ENCODE data around the gene KCNN1.

KCNN1 gene

DNA sequence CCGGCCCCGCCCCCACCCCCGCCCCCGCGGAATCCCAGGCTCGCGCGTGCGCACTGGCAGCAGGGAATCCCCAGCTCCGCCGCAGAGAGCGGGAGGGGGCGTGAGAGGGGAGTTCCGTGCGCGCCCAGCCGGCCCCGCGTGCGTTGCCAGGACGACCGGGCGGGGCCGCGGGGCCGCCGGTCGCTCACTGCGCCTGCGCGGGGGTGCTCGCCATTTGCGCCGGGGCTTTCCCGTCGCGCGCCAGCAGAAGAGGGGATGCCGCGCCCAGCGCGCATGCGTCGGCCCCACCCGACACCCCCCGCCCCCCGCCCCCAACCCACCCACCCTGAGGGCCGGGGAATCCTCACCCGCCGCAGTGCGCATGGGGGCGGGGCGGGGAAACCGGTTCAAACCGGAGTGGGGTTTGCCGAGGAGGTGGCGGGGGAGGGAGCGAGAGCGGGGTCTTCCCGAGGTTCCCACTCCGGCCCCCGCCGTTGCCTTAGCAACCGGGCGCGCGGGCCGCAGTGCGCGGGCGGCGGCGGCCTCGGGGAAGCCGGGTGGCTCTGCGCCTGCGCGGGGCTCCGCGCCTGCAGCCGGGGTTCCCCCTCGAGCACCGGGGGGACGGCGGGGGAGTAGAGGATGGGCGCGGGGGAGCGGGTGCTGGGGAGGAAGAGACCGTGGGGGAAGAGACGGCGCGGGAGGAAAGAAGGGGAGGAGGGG is 18.9 kb upstream of the KCNN1 start:
- DNase-seq (ENCODE audit: low read depth in 3 of 3), result peak; percentile 88 to 92 (median 92)

DNA sequence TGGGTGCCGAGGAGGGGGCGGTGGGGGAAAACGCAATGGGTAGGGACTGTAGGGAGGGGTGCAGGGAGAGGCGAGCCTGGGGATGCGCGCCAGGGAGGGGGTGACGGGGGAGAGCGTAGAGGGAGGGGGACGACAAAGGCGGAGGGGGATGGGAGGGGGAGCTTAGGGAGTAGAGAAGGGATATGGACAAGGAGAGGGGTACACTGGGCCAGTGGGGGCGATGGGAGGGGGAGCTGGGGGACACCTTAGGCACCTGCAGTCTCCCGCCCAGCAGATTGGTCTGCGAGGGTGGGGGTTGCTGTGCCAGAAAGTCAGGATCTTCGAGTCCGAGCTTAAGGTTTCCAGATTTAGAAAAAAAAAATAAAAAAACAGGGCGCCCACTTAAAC is 18.4 kb upstream of the KCNN1 start:
- DNase-seq (ENCODE audit: low read depth in 3 of 3), result no peak

- no peak for DNase-seq (ENCODE audit: low read depth in 3 of 3)
Observed at GRCh38 chr19:17948931-17949930, 17.7 kb upstream of the KCNN1 start.

- no peak for DNase-seq (ENCODE audit: low read depth in 3 of 3)
Observed at GRCh38 chr19:17949956-17950309, 17.0 kb upstream of the KCNN1 start.

- DNase-seq (ENCODE audit: low read depth in 3 of 3), result no peak
Observed at GRCh38 chr19:17950310-17951156, 16.4 kb upstream of the KCNN1 start.

- no peak for DNase-seq (ENCODE audit: low read depth in 3 of 3)
Observed at GRCh38 chr19:17951157-17951989, 15.5 kb upstream of the KCNN1 start.

DNA sequence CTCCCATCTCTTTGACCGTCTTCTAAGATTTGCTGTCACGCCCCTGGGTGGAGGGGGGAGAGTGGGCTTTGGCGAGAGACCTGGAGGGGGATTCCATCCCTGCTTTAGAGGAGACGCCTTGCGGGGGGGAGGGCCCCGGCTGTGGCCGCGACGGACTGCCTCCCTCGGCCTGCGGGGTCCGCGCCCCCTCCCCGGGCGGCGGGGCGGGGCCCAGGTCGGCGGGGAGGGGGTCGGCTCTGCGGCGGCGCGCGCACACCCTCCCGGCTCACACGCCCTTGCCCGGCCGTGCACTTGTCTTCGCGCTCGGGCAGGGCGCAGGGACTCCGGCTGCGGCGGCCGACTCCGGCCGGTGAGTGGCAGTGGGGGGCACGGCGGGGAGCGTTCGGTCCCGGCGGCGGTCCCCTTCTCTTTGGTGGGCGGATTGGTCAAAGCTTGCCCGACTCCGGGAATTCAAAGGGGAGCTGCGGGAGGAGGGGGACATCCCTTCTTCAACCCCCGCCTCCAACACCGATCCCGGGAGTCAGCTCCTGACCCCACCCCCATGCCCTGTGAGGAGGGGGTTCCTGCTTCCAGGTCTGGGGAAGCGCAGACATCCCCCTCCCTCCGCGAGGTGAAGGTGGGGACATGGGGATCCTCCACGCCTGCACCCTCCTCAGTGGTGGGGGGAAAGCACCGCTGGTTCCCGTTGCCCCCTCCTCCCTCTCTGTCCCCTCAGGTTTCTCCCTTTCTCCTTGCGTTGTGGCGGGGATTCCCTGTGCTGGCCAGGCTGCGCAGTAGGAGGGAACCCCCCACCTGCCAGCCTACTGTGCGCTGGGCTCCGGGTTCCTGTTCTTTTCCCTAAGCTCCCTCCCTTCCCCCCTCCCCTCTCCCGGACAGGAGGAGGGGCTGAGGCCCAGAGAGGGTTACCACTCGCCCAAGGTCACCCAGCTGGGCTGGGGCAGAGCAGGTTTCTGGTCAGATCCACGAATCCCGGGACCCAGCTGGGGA is 14.6 kb upstream of the KCNN1 start:
- no peak for DNase-seq (ENCODE audit: low read depth in 3 of 3)

DNA sequence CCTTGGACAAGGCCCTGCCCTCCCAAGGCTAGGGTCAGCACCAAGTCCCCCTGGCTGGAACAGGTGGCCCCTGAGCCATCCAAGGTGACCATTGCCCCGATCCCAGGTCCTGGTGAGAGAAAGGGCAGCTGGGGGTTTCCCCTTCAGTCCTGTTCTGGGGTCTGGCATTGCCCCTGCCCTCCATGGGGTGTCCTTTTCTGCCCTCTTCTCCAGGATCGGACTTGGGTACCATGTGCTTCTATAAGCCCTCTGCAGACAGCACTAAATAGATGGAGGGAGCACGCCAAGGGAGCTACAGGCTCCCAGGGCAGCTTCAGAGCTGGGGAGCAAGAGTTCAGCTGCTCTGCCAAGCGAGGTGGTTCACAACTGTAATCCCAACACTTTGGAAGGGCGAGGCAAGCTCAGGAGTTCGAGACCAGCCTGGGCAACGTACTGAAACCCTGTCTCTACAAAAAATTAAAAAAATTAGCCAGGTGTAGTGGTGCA is 13.5 kb upstream of the KCNN1 start:
- DNase-seq (ENCODE audit: low read depth in 3 of 3), result no peak

DNA sequence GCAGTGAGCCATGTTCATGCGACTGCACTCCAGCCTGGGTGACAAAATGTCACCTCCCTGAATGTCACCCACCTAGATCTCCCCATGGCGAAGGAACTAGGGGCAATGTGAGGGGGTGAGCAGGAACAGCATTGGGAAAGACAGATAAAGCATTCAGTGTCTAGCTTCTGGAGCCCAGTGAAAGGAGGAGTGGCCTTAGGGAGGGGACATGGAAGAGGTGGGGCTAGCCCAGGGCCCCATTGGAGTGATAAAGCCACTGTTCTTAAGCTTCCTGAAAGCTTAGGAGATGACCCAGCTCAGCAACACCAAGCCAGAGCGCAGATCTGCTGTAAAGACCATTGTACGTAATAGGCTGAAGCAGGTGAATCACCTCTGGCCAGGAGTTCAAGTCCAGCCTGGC is 13.0 kb upstream of the KCNN1 start:
- no peak for DNase-seq (ENCODE audit: low read depth in 3 of 3)

DNA sequence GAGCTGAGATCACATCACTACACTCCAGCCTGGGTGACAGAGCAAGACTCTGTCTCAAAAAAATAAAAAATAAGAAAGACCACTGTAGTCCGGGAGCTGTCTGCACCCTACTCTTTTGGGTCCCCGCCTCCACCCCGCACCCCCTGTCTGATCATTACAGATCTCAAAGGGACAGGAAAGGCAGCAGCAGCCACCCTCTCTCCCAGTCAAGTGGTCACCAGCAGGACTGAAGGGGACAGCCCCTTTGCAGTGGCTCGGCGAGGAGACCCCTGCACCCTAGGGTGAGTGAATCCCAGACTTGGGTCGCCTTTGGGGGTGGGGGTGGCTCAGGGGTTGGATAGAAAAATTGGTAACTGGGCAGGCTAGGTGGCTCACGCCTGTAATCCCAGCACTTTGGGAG is 12.5 kb upstream of the KCNN1 start:
- no peak for DNase-seq (ENCODE audit: low read depth in 3 of 3)

DNA sequence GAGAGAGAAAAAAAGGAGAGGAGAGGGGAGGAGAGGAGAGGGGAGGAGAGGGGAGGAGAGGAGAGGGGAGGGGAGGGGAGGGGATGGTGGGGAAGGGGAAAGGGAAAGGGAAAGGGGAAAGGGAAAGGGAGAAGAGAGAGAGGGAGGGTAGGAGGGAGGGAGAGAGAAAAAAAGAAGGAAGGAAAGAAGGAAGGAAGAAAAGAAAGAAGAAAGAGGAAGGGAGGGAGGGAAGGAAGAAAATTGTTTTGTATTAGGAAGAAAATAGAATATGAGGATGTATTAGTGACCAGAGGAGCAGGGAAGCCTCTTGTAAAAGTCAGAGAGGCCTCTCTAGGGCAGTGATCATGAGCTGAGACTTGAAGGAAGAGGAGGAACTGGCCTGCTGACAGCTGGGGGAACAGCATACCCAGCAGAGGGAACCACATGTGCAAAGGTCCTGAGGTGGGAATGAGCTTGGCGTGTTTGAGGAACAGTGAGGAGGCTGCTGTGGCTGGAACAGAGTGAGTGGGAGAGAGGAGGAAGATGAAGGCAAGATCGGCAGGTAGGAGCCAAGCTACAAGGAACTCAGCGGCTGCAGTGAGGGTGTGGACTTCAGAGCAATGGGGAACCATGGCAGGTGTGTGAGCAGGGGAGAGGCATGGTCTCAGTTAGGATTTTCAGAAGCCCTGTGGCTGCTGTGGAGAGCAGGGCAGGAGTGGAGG is 9.6 kb upstream of the KCNN1 start:
- DNase-seq (ENCODE audit: low read depth in 3 of 3), result no peak

GRCh38 chr19:17957885-17958284 is 9.0 kb upstream of the KCNN1 start:
- no peak for DNase-seq (ENCODE audit: low read depth in 3 of 3)

DNA sequence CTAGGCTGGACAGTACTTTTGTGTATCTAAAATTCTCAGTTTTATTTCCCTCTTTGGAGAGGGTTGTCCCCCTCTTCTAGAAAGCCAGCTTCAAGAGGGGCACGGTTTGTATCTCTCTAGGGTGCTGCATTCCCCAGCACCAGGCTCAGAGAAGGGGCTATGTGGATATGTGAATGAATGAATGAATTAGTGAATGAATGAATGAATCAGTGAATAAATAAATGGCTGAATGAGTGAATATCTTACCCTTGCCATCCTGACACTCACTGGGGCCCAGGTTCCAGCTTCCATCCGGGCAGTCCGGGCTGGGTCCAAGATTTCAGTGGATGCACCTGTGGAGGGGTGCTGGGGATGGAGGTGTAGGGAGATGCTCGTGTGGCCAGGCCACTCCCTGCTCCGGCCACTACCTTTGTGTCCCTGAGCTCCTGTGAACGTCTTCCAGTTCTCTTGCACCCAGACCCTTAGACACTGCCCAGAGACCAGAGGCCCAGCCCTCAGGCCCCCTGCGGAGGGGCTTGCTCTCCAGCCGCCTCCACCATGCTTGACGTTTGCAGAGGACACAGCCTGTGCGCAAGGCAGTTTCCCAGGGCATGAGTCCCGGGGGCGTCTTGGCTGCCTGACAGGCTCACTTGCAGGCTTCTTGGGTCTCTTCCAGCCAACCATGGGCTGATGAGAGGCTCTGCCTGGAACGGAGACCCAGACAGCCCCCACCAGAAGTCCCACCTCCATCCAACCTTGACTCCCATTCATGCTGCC is 2.8 kb upstream of the KCNN1 start:
- DNase-seq (ENCODE audit: low read depth in 3 of 3), result no peak

DNA sequence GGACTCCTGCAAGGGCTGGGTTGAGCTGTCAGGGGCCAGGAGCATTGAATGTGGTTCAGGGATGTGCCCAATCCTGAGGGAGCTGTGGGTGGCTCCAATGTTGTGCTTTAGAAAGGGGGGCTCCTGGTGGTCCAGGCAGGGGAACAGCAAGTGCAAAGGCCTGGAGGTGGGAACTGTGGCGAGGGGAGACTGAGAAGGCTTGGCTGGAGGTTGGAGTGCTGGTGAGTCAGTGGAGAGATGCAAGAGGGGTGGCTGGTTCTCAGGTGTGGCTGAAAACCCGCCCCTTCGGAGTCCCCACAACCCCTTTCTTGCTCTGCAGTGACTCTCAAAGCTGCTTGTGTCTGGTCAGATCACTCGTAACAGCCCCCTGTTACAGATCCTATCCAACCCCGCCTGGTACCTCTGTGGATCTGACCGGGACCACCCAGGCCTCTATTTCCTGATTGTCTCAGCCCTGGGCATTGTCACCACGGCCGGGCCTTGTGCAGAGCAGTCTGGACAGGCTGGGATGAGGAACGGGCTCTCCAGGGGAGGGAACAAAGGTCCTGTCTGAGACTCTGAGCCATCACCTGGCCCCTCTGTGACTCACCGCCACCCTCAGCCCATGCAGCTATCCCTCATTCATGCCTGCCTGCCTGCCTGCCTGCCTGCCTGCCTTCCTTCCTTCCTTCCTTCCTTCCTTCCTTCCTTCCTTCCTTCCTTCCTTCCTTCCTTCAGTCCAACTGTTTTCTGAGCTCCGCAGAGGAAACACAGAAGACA is 1.4 kb upstream of the KCNN1 start:
- no peak for DNase-seq (ENCODE audit: low read depth in 3 of 3)

GRCh38 chr19:17966129-17966483 is 801 bp upstream of the KCNN1 start:
- no peak for DNase-seq (ENCODE audit: low read depth in 3 of 3)

GRCh38 chr19:17967257-17968051 is 547 bp downstream of the KCNN1 start:
- DNase-seq (ENCODE audit: low read depth in 3 of 3), result no peak

- DNase-seq (ENCODE audit: low read depth in 3 of 3), result no peak
Observed at GRCh38 chr19:17968362-17968761, 1.5 kb downstream of the KCNN1 start.
